Progenitor cell of endocrine pancreas (in vitro differentiated cells): ENCODE results near the gene TMPRSS11F. TPM values are rescaled to one million over a fixed set of nuclear protein-coding genes. Genes with fewer than 3 reads are reported as not detected.

Experiments used
- DNase-seq: peaks from one replicate; pipeline ENCODE4 v3.0.0; 2021; ENCODE audit warnings: low spot score; ENCODE audit not compliant: unreplicated experiment
- H3K27ac Mint-ChIP-seq: 2 replicates; pipeline ENCODE4 v1.8.0; 2021; ENCODE audit warnings: mild to moderate bottlenecking, moderate library complexity, mixed read lengths
- H3K27me3 Mint-ChIP-seq: 2 replicates; pipeline ENCODE4 v1.8.0; 2021; ENCODE audit warnings: mixed read lengths
- H3K36me3 Mint-ChIP-seq: 2 replicates; pipeline ENCODE4 v1.8.0; 2022; ENCODE audit warnings: mixed read lengths; ENCODE audit not compliant: insufficient read depth
- H3K4me1 Mint-ChIP-seq: 2 replicates; pipeline ENCODE4 v1.8.0; 2021; ENCODE audit warnings: low read depth, mixed read lengths
- H3K4me3 Mint-ChIP-seq: 2 replicates; pipeline ENCODE4 v1.8.0; 2021; ENCODE audit warnings: low read depth, mild to moderate bottlenecking, moderate library complexity, mixed read lengths
- H3K9me3 Mint-ChIP-seq: 2 replicates; pipeline ENCODE4 v1.8.0; 2021; ENCODE audit warnings: low read depth, mixed read lengths
- total RNA-seq: library from RNA; stranded (reverse); gene quantifications from 2 replicates; pipeline ENCODE4 v1.2.1, GENCODE V29; 2021
- TF ChIP-seq, protein P1 (sequence below): fragments of 200-600 bp; sonication (generic); IDR thresholded peaks from one replicate; pipeline ENCODE4 v1.5.0; 2021; ENCODE audit warnings: antibody characterized with exemption, mild to moderate bottlenecking; ENCODE audit not compliant: unreplicated experiment

Gene TMPRSS11F
- total RNA-seq, 1 donor from 2014 or later = not detected

GRCh38 chr4:68167706-68168105 is 38.0 kb upstream of the TMPRSS11F start:
- Mint-ChIP-seq H3K9me3 (peaks cover 2% of the 10 kb centered on the region), H3K4me1 (no peaks in the 10 kb centered on the region), H3K27me3 (no peaks in the 10 kb centered on the region), H3K36me3 (no peaks in the 10 kb centered on the region), H3K4me3 (no peak overlapping the region), H3K27ac (no peak overlapping the region)
- DNase-seq = no peak
- TF ChIP-seq, protein P1, sequence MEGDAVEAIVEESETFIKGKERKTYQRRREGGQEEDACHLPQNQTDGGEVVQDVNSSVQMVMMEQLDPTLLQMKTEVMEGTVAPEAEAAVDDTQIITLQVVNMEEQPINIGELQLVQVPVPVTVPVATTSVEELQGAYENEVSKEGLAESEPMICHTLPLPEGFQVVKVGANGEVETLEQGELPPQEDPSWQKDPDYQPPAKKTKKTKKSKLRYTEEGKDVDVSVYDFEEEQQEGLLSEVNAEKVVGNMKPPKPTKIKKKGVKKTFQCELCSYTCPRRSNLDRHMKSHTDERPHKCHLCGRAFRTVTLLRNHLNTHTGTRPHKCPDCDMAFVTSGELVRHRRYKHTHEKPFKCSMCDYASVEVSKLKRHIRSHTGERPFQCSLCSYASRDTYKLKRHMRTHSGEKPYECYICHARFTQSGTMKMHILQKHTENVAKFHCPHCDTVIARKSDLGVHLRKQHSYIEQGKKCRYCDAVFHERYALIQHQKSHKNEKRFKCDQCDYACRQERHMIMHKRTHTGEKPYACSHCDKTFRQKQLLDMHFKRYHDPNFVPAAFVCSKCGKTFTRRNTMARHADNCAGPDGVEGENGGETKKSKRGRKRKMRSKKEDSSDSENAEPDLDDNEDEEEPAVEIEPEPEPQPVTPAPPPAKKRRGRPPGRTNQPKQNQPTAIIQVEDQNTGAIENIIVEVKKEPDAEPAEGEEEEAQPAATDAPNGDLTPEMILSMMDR = no peak

DNA sequence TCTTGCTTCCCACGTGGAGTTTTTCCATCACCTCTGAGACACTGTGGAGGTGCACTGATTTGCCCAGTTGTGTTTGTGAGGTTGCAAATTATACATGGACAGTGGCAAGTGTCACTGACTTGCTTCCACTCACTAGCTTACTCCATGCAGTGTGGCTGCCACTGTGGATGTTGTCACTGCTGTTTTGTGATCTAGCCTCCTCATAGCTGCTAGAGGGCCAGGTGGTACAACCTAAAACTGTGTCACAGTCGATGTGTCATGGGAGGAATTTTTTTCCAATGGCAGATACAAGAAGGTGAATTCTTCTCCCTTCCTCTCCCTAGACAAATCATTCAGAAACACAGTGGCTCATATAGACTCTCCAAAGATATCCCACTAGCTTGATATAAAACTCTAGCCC is 37.5 kb upstream of the TMPRSS11F start:
- H3K27me3 Mint-ChIP-seq = no peaks in the 10 kb centered on the region
- H3K4me1 Mint-ChIP-seq = no peaks in the 10 kb centered on the region
- no peaks in the 10 kb centered on the region for H3K36me3 Mint-ChIP-seq
- no peak for DNase-seq
- TF ChIP-seq, protein P1 = no peak
- H3K4me3 Mint-ChIP-seq = no peak overlapping the region
- H3K9me3 Mint-ChIP-seq = no peaks in the 10 kb centered on the region
- no peak overlapping the region for H3K27ac Mint-ChIP-seq

DNA sequence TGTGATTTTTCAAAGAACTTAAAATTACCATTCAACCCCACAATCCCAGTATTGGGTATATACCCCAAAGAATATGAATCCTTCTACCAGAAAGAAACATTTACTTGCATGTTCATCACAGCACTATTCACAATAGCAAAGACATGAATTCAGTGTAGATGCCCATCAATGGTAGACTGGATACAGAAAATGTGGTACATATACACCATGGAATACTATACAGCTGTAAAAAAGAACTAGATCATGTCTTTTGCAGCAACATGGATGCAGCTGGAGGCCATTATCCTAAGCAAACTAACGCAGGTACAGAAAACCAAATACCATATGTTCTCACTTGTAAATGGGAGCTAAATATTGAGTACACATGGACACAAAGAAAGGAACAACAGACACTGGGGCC is 34.1 kb upstream of the TMPRSS11F start:
- Mint-ChIP-seq H3K36me3 (no peaks in the 10 kb centered on the region), H3K27me3 (no peaks in the 10 kb centered on the region), H3K4me1 (no peaks in the 10 kb centered on the region), H3K9me3 (peaks cover 2% of the 10 kb centered on the region), H3K4me3 (no peak overlapping the region), H3K27ac (no peak overlapping the region)
- DNase-seq = no peak
- TF ChIP-seq, protein P1 = no peak

DNA sequence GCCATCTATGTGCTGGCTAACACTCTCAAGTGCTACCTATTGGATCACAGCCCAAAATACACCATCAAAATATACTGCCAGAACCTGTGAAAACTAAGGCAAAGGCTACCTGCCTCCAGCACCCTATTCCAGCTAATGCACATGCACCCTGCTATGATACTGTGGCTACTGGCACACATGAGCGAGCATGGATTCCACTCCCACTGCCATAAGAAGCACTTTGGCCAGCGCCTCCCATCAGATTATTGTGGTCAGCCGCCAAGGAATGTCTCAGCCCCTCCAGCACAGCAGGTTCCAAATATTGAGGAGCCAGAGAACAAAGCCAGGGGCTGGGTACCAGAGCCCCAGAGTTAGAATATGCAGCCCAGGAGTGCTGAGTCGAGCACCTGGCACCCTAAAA is 32.5 kb upstream of the TMPRSS11F start:
- TF ChIP-seq, protein P1 = no peak
- H3K27me3 Mint-ChIP-seq = no peaks in the 10 kb centered on the region
- H3K4me1 Mint-ChIP-seq = no peaks in the 10 kb centered on the region
- DNase-seq = no peak
- H3K4me3 Mint-ChIP-seq = no peak overlapping the region
- no peak overlapping the region for H3K27ac Mint-ChIP-seq
- H3K9me3 Mint-ChIP-seq = peaks cover 2% of the 10 kb centered on the region
- no peaks in the 10 kb centered on the region for H3K36me3 Mint-ChIP-seq

DNA sequence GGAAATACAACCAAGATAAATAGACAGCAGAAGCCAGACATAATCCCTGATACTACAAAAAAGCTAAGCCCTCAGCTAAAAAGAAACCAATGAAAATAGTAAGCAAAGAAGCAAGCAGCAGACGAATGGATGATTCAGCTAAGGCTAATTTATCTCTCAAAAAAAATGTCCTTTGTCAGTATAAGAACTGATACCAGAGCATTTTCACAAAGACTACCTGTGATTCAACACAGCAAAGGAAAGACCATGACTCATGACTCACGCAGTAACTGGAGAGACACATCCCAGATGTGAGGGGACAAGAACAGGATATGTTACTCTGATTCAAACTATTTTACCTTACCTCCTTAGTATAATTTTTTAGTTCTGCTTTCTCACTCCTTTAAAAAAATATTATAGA is 22.7 kb upstream of the TMPRSS11F start:
- no peaks in the 10 kb centered on the region for H3K27me3 Mint-ChIP-seq
- DNase-seq = no peak

More for the DNA sequence above, 22.7 kb upstream of the TMPRSS11F start:
- TF ChIP-seq, protein P1 = no peak
- Mint-ChIP-seq H3K36me3 (no peaks in the 10 kb centered on the region), H3K9me3 (peaks cover 3% of the 10 kb centered on the region), H3K4me3 (no peak overlapping the region), H3K27ac (no peak overlapping the region), H3K4me1 (no peaks in the 10 kb centered on the region)
